ENCODE data around the gene ANGPTL2. TPM values are rescaled to one million over a fixed set of nuclear protein-coding genes. Genes with fewer than 3 reads are reported as not detected.

ANGPTL2 gene
- total RNA-seq, 2 experiments from 2014 or later, result not detected

- POLR2A ChIA-PET, result interaction anchor here (1.1 kb wide), 1 partner anchor 37 kb away, joined by 3 read pairs; no protein-coding TSS in a partner anchor
- no peak for DNase-seq
- H3K27ac Mint-ChIP-seq, result no peak overlapping the region
- H3K4me3 Mint-ChIP-seq, result no peak overlapping the region
- no peaks in the 10 kb centered on the region for H3K4me1 Mint-ChIP-seq (ENCODE audit: low read depth)
- no peaks in the 10 kb centered on the region for H3K9me3 Mint-ChIP-seq (ENCODE audit: insufficient read depth)
- no peaks in the 10 kb centered on the region for H3K36me3 Mint-ChIP-seq (ENCODE audit: low read depth)
- H3K27me3 Mint-ChIP-seq (ENCODE audit: low read depth), result peaks cover 13% of the 10 kb centered on the region
- CTCF ChIA-PET, result no interaction called here
- ATAC-seq, result no peak
Observed at GRCh38 chr9:127130661-127131538, 8.5 kb upstream of the ANGPTL2 start.

- Mint-ChIP-seq H3K27ac (no peak overlapping the region), H3K36me3 (ENCODE audit: low read depth) (no peaks in the 10 kb centered on the region), H3K9me3 (ENCODE audit: insufficient read depth) (no peaks in the 10 kb centered on the region), H3K4me1 (ENCODE audit: low read depth) (no peaks in the 10 kb centered on the region), H3K4me3 (no peak overlapping the region), H3K27me3 (ENCODE audit: low read depth) (peaks cover 20% of the 10 kb centered on the region)
- ChIA-PET CTCF (no interaction called here), POLR2A (interaction anchor here (1.1 kb wide), 1 partner anchor 36 kb away, joined by 3 read pairs; no protein-coding TSS in a partner anchor)
- DNase-seq (no peak), ATAC-seq (no peak)
Observed at GRCh38 chr9:127130235-127130634, 7.8 kb upstream of the ANGPTL2 start.

GRCh38 chr9:127129718-127130085 lies 7.3 kb upstream of the ANGPTL2 start:
- ATAC-seq (no peak), DNase-seq (no peak)
- ChIA-PET POLR2A (interaction anchor here (1.1 kb wide), 1 partner anchor 36 kb away, joined by 3 read pairs; no protein-coding TSS in a partner anchor), CTCF (no interaction called here)
- H3K9me3 Mint-ChIP-seq (ENCODE audit: insufficient read depth), result no peaks in the 10 kb centered on the region
- H3K4me3 Mint-ChIP-seq, result no peak overlapping the region
- no peaks in the 10 kb centered on the region for H3K36me3 Mint-ChIP-seq (ENCODE audit: low read depth)
- no peaks in the 10 kb centered on the region for H3K4me1 Mint-ChIP-seq (ENCODE audit: low read depth)
- H3K27ac Mint-ChIP-seq, result no peak overlapping the region
- H3K27me3 Mint-ChIP-seq (ENCODE audit: low read depth), result peaks cover 23% of the 10 kb centered on the region

GRCh38 chr9:127129073-127129717 lies 6.8 kb upstream of the ANGPTL2 start:
- DNase-seq, result no peak
- POLR2A ChIA-PET, result interaction anchor here (0.5 kb wide), 1 partner anchor 220 kb away, joined by 3 read pairs; no protein-coding TSS in a partner anchor
- Mint-ChIP-seq H3K4me1 (ENCODE audit: low read depth) (no peaks in the 10 kb centered on the region), H3K4me3 (no peak overlapping the region), H3K27me3 (ENCODE audit: low read depth) (peaks cover 28% of the 10 kb centered on the region), H3K9me3 (ENCODE audit: insufficient read depth) (no peaks in the 10 kb centered on the region), H3K27ac (no peak overlapping the region), H3K36me3 (ENCODE audit: low read depth) (no peaks in the 10 kb centered on the region)
- no peak for ATAC-seq
- CTCF ChIA-PET, result no interaction called here

GRCh38 chr9:127128341-127129072 lies 6.1 kb upstream of the ANGPTL2 start:
- H3K9me3 Mint-ChIP-seq (ENCODE audit: insufficient read depth), result no peaks in the 10 kb centered on the region
- ChIA-PET POLR2A (interaction anchor here (0.5 kb wide), 1 partner anchor 221 kb away, joined by 3 read pairs; no protein-coding TSS in a partner anchor), CTCF (no interaction called here)
- ATAC-seq (no peak), DNase-seq (no peak)
- H3K4me3 Mint-ChIP-seq, result no peak overlapping the region
- no peaks in the 10 kb centered on the region for H3K4me1 Mint-ChIP-seq (ENCODE audit: low read depth)
- no peaks in the 10 kb centered on the region for H3K36me3 Mint-ChIP-seq (ENCODE audit: low read depth)
- peaks cover 32% of the 10 kb centered on the region for H3K27me3 Mint-ChIP-seq (ENCODE audit: low read depth)
- H3K27ac Mint-ChIP-seq, result no peak overlapping the region

GRCh38 chr9:127126971-127127370 lies 4.5 kb upstream of the ANGPTL2 start:
- ChIA-PET POLR2A (no interaction called here), CTCF (no interaction called here)
- Mint-ChIP-seq H3K27me3 (ENCODE audit: low read depth) (peaks cover 46% of the 10 kb centered on the region), H3K27ac (no peak overlapping the region), H3K9me3 (ENCODE audit: insufficient read depth) (no peaks in the 10 kb centered on the region), H3K36me3 (ENCODE audit: low read depth) (no peaks in the 10 kb centered on the region), H3K4me3 (no peak overlapping the region), H3K4me1 (ENCODE audit: low read depth) (no peaks in the 10 kb centered on the region)
- no peak for ATAC-seq
- DNase-seq, result no peak

- no peak for ATAC-seq
- Mint-ChIP-seq H3K4me3 (no peak overlapping the region), H3K4me1 (ENCODE audit: low read depth) (no peaks in the 10 kb centered on the region), H3K9me3 (ENCODE audit: insufficient read depth) (no peaks in the 10 kb centered on the region), H3K27me3 (ENCODE audit: low read depth) (peaks cover 59% of the 10 kb centered on the region), H3K36me3 (ENCODE audit: low read depth) (no peaks in the 10 kb centered on the region), H3K27ac (no peak overlapping the region)
- CTCF ChIA-PET, result interaction anchor here (0.8 to 1.3 kb wide), 2 partner anchors 13 to 184 kb away, joined by 3 read pairs; no protein-coding TSS in a partner anchor
- POLR2A ChIA-PET, result interaction anchor here (0.9 kb wide), 1 partner anchor 9 kb away, joined by 3 read pairs; no protein-coding TSS in a partner anchor
- no peak for DNase-seq
Observed at GRCh38 chr9:127124792-127125191, 2.4 kb upstream of the ANGPTL2 start.

- DNase-seq (no peak), ATAC-seq (no peak)
- H3K9me3 Mint-ChIP-seq (ENCODE audit: insufficient read depth), result no peaks in the 10 kb centered on the region
- H3K36me3 Mint-ChIP-seq (ENCODE audit: low read depth), result no peaks in the 10 kb centered on the region
- H3K27ac Mint-ChIP-seq, result no peak overlapping the region
- peaks cover 3% of the 10 kb centered on the region for H3K4me1 Mint-ChIP-seq (ENCODE audit: low read depth)
- peaks cover 59% of the 10 kb centered on the region for H3K27me3 Mint-ChIP-seq (ENCODE audit: low read depth)
- no peak overlapping the region for H3K4me3 Mint-ChIP-seq
- ChIA-PET POLR2A (interaction anchor here (0.9 kb wide), 1 partner anchor 8 kb away, joined by 3 read pairs; no protein-coding TSS in a partner anchor), CTCF (interaction anchor here (0.8 to 1.3 kb wide), 2 partner anchors 14 to 184 kb away, joined by 3 read pairs; no protein-coding TSS in a partner anchor)
Observed at GRCh38 chr9:127124111-127124531, 1.7 kb upstream of the ANGPTL2 start.

- Mint-ChIP-seq H3K4me3 (no peak overlapping the region), H3K27ac (no peak overlapping the region), H3K27me3 (ENCODE audit: low read depth) (peaks cover 59% of the 10 kb centered on the region), H3K9me3 (ENCODE audit: insufficient read depth) (no peaks in the 10 kb centered on the region), H3K36me3 (ENCODE audit: low read depth) (no peaks in the 10 kb centered on the region), H3K4me1 (ENCODE audit: low read depth) (peaks cover 10% of the 10 kb centered on the region)
- ATAC-seq (peak; percentile 13), DNase-seq (no peak)
- ChIA-PET POLR2A (no interaction called here), CTCF (interaction anchor here (0.9 to 1.0 kb wide), 2 partner anchors 20 to 74 kb away, joined by 3 read pairs; no protein-coding TSS in a partner anchor)
Observed at GRCh38 chr9:127123064-127123890, 842 bp upstream of the ANGPTL2 start.

- CTCF ChIA-PET, result no interaction called here
- H3K36me3 Mint-ChIP-seq (ENCODE audit: low read depth), result peaks cover 4% of the 10 kb centered on the region
- POLR2A ChIA-PET, result no interaction called here
Observed at GRCh38 chr9:127121628-127122175, 733 bp downstream of the ANGPTL2 start.

More at GRCh38 chr9:127121628-127122175, 733 bp downstream of the ANGPTL2 start:
- ATAC-seq, result no peak
- DNase-seq, result no peak
- no peak overlapping the region for H3K27ac Mint-ChIP-seq
- H3K4me1 Mint-ChIP-seq (ENCODE audit: low read depth), result peaks cover 23% of the 10 kb centered on the region
- H3K4me3 Mint-ChIP-seq, result no peak overlapping the region
- H3K9me3 Mint-ChIP-seq (ENCODE audit: insufficient read depth), result no peaks in the 10 kb centered on the region
- H3K27me3 Mint-ChIP-seq (ENCODE audit: low read depth), result peaks cover 52% of the 10 kb centered on the region
